AG04449 (cell line): ENCODE data around the gene CEP78.

Experiments
- CTCF ChIA-PET: fragments of 350-600 bp; formaldehyde crosslinking; extraction: SDS; loops from one replicate; lab custom pipeline; 2021; ENCODE audit warnings: antibody characterized with exemption; lab: Yijun Ruan, JAX
- POLR2A ChIA-PET: fragments of 400-600, 350-600 bp; formaldehyde crosslinking; extraction: SDS; loops from one replicate; lab custom pipeline; 2020; ENCODE audit warnings: antibody characterized with exemption, inconsistent platforms; lab: Yijun Ruan, JAX
- DNase-seq: peaks from one replicate; pipeline ENCODE4 v3.0.0-alpha.2; 2010; ENCODE audit warnings: low read depth, low spot score
- H3K4me3 ChIP-seq: 2 replicates; pipeline ENCODE4 v1.5.1; 2011; ENCODE audit warnings: low read depth, mild to moderate bottlenecking, control low read depth, low read length
- TF ChIP-seq, protein P1 (sequence below): IDR thresholded peaks from one replicate; pipeline ENCODE4 v1.5.1; 2011; ENCODE audit warnings: mild to moderate bottlenecking, moderate library complexity, low read length, control low read depth, inconsistent platforms; ENCODE audit not compliant: insufficient read depth; ENCODE audit errors: missing control alignments

The CEP78 gene

GRCh38 chr9:78296893-78297671, 61.2 kb downstream of the CEP78 start, which contains the start of gene PSAT1:
Gene PSAT1, plus strand, starts transcription at chr9:78297125. Its CDS starts 86 bp downstream, at chr9:78297211.
- ChIA-PET CTCF (interaction anchor here (0.9 to 2.2 kb wide), 6 partner anchors 13 to 38 kb away, joined by 3 to 6 read pairs (median 4); no protein-coding TSS in a partner anchor), POLR2A (interaction anchor here (0.6 to 3.5 kb wide), 10 partner anchors 8 to 807 kb away, joined by 3 to 13 read pairs (median 6); no protein-coding TSS in a partner anchor)
- peak; percentile 88 for DNase-seq
- TF ChIP-seq, protein P1, sequence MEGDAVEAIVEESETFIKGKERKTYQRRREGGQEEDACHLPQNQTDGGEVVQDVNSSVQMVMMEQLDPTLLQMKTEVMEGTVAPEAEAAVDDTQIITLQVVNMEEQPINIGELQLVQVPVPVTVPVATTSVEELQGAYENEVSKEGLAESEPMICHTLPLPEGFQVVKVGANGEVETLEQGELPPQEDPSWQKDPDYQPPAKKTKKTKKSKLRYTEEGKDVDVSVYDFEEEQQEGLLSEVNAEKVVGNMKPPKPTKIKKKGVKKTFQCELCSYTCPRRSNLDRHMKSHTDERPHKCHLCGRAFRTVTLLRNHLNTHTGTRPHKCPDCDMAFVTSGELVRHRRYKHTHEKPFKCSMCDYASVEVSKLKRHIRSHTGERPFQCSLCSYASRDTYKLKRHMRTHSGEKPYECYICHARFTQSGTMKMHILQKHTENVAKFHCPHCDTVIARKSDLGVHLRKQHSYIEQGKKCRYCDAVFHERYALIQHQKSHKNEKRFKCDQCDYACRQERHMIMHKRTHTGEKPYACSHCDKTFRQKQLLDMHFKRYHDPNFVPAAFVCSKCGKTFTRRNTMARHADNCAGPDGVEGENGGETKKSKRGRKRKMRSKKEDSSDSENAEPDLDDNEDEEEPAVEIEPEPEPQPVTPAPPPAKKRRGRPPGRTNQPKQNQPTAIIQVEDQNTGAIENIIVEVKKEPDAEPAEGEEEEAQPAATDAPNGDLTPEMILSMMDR = no peak
- peak within 1 kb of the TSS; percentile 99 for H3K4me3 ChIP-seq

DNA sequence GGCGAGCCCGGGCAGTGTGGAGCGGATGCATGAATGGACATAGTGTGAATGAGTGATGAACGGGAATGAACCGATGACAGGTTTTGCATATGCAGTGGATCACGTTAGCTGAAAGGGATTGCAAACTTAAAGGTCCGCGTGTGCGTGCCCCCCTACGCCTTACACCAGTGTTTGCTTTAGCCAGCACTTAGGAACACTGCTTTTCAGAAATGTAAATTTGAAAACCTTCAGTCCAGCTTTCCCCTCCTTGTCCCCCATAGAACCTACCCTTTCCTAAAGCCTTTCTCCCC, 61.7 kb downstream of the CEP78 start:
- H3K4me3 ChIP-seq = peak overlapping the region; percentile 99
- CTCF ChIA-PET = interaction anchor here (1.1 to 2.2 kb wide), 5 partner anchors 13 to 176 kb away, joined by 3 to 6 read pairs (median 3); no protein-coding TSS in a partner anchor
- POLR2A ChIA-PET = interaction anchor here (1.2 to 3.5 kb wide), 6 partner anchors 8 to 65 kb away, joined by 5 to 13 read pairs (median 10); no protein-coding TSS in a partner anchor
- DNase-seq = no peak
- TF ChIP-seq, protein P1 = no peak

DNA sequence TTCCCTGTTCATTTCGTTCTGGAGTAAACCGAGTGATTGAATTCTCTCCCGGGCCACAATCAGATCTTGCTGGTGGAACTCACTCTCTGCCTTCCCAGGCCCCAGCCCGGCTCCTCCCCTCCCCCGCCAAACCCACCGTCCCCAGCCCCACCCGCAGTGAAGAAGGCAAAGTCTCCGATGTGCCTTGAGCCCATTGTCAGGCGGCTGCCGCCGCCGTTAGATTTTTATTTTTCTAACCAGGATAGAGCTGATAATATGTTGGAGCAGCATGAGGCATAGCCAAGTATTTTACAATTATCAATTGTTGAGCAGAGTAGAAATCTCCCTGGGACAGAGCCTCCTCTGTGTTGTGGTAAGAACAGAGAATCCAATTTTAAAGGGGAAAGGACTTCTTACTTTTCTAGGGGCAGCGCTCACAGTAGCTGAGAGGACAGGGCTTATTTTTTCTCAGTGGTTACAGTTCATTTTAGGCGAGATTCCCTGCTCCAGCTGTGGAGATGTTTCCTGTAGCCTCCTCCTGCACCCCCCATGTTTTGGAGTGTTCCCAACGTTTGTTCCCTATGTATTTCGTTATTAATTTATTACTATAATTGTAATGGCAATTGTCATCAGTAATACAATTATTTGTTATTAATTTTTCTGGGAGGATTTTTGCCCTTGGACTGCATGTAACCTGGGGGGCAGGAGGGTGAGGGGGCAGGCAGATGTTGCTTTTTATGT, 62.3 kb downstream of the CEP78 start:
- peak overlapping the region; percentile 99 for H3K4me3 ChIP-seq
- CTCF ChIA-PET = interaction anchor here (0.6 to 2.2 kb wide), 7 partner anchors 11 to 177 kb away, joined by 3 to 6 read pairs (median 3); no protein-coding TSS in a partner anchor
- no peak for DNase-seq
- TF ChIP-seq, protein P1 = no peak
- POLR2A ChIA-PET = interaction anchor here (1.6 to 3.5 kb wide), 4 partner anchors 10 to 65 kb away, joined by 5 to 13 read pairs (median 12); no protein-coding TSS in a partner anchor

GRCh38 chr9:78300209-78300608, 64.3 kb downstream of the CEP78 start:
- DNase-seq = no peak
- CTCF ChIA-PET = interaction anchor here (0.9 kb wide), 1 partner anchor 9 kb away, joined by 3 read pairs; no protein-coding TSS in a partner anchor
- POLR2A ChIA-PET = no interaction called here
- H3K4me3 ChIP-seq = no peak overlapping the region
- TF ChIP-seq, protein P1 = no peak

GRCh38 chr9:78301466-78301865, 65.6 kb downstream of the CEP78 start:
- POLR2A ChIA-PET = interaction anchor here (1.0 kb wide), 1 partner anchor 14 kb away, joined by 4 read pairs; no protein-coding TSS in a partner anchor
- TF ChIP-seq, protein P1 = no peak
- CTCF ChIA-PET = interaction anchor here (0.9 kb wide), 1 partner anchor 13 kb away, joined by 3 read pairs; no protein-coding TSS in a partner anchor
- no peak overlapping the region for H3K4me3 ChIP-seq
- no peak for DNase-seq
